GM18870 (cell line): Measurements from ENCODE around the gene TRMT10C.
"Not testable (repeated sequence)": the region's sequence is repeated elsewhere in the genome, so short reads cannot be mapped to it uniquely, and the experiment has no call there.

Experiments used
- ATAC-seq: cut with Tn5 transposase; IDR thresholded peaks from one replicate; pipeline ENCODE4 v1.9.1; 2021; ENCODE audit warnings: moderate library complexity; ENCODE audit not compliant: unreplicated experiment

Gene TRMT10C

GRCh38 chr3:101548527-101549105 is 13.1 kb upstream of the TRMT10C start:
- ATAC-seq, result no peak

- ATAC-seq, result no peak
Measured at GRCh38 chr3:101549473-101549872, 12.2 kb upstream of the TRMT10C start.

GRCh38 chr3:101551359-101552081 is 10.1 kb upstream of the TRMT10C start:
- ATAC-seq, result not testable (repeated sequence)

- not testable (repeated sequence) for ATAC-seq
Measured at GRCh38 chr3:101553381-101553780, 8.3 kb upstream of the TRMT10C start.

- no peak for ATAC-seq
Measured at GRCh38 chr3:101556064-101556463, 5.6 kb upstream of the TRMT10C start.

GRCh38 chr3:101567528-101568317 is 6.1 kb downstream of the TRMT10C start:
- ATAC-seq, result no peak

- no peak for ATAC-seq
Measured at GRCh38 chr3:101571028-101571895, 9.6 kb downstream of the TRMT10C start.

GRCh38 chr3:101573449-101574387 is 12.1 kb downstream of the TRMT10C start, which contains the start of gene PCNP:
Gene PCNP, plus strand, starts transcription at chr3:101574180. Its CDS starts 36 bp downstream, at chr3:101574216.
- ATAC-seq, result peak; percentile 91

- peak; percentile 38 for ATAC-seq
Measured at GRCh38 chr3:101574388-101575112, 12.9 kb downstream of the TRMT10C start.

- no peak for ATAC-seq
Measured at GRCh38 chr3:101577286-101577685, 15.6 kb downstream of the TRMT10C start.

- ATAC-seq, result no peak
Measured at GRCh38 chr3:101588616-101589015, 26.9 kb downstream of the TRMT10C start.

GRCh38 chr3:101591071-101591470 is 29.4 kb downstream of the TRMT10C start:
- ATAC-seq, result no peak

- ATAC-seq, result no peak
Measured at GRCh38 chr3:101602731-101603130, 41.1 kb downstream of the TRMT10C start.

- no peak for ATAC-seq
Measured at GRCh38 chr3:101603184-101603583, 41.5 kb downstream of the TRMT10C start.

- not testable (repeated sequence) for ATAC-seq
Measured at GRCh38 chr3:101605398-101605797, 43.7 kb downstream of the TRMT10C start.

GRCh38 chr3:101611023-101611422 is 49.4 kb downstream of the TRMT10C start:
- no peak for ATAC-seq

- ATAC-seq, result not testable (repeated sequence)
Measured at GRCh38 chr3:101613014-101613413, 51.3 kb downstream of the TRMT10C start.

- ATAC-seq, result no peak
Measured at GRCh38 chr3:101615525-101615924, 53.9 kb downstream of the TRMT10C start.
